Measurements from ENCODE around the gene RNU6-8. TPM values are rescaled to one million over a fixed set of nuclear protein-coding genes. Genes with fewer than 3 reads are reported as not detected.

Gene RNU6-8
- polyA plus RNA-seq, 6 donors from 2014 or later: not detected

GRCh38 chr14:32169191-32169590, 33.9 kb downstream of the RNU6-8 start:
- no peak overlapping the region for H3K27ac Mint-ChIP-seq

DNA sequence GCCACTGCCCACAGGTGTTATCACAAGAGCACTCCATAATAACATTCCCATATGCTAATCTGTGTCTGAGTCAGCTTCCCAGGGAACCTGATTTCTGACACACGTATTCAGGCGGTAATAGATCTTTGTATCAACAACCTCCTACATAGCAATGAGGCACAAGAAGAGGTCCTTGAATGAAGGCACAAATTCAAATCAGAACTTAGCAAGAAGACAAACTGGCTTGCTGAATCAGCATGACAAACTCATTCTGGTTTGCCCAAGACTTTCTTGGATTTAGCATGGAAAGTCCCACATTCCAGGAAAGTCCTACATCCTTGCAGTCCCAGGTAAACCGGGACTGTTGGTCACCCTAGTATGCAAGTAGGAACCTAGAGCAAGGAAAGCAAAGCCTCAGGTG, 35.2 kb downstream of the RNU6-8 start:
- peak overlapping the region in 1 of 6 donors; percentile 68 for H3K27ac Mint-ChIP-seq
- H3K9me3 Mint-ChIP-seq: peaks cover 0 to 1% (median 0%) of the 10 kb centered on the region in 7 donors
- no peak overlapping the region for H3K4me3 Mint-ChIP-seq
- DNase-seq (no peak), ATAC-seq (ENCODE audit: low read depth in 2 of 2) (no peak)
- peaks cover 0 to 6% (median 0%) of the 10 kb centered on the region in 3 donors for H3K27me3 Mint-ChIP-seq
- peaks cover 6 to 20% (median 15%) of the 10 kb centered on the region in 3 donors for H3K4me1 Mint-ChIP-seq
- H3K36me3 Mint-ChIP-seq: peaks cover 0 to 3% of the 10 kb centered on the region in 2 donors

More at GRCh38 chr14:32169191-32169590, 33.9 kb downstream of the RNU6-8 start:
- H3K4me1 Mint-ChIP-seq: peaks cover 6 to 20% (median 15%) of the 10 kb centered on the region in 3 donors
- no peak overlapping the region for H3K4me3 Mint-ChIP-seq
- DNase-seq (no peak), ATAC-seq (ENCODE audit: low read depth in 2 of 2) (no peak)
- H3K27me3 Mint-ChIP-seq: peaks cover 0 to 6% (median 0%) of the 10 kb centered on the region in 3 donors
- H3K36me3 Mint-ChIP-seq: peaks cover 0 to 3% of the 10 kb centered on the region in 2 donors
- H3K9me3 Mint-ChIP-seq: no peaks in the 10 kb centered on the region

GRCh38 chr14:32166924-32167323, 36.1 kb downstream of the RNU6-8 start:
- ATAC-seq (ENCODE audit: low read depth in 2 of 2) (no peak), DNase-seq (no peak)
- peaks cover 0 to 6% (median 0%) of the 10 kb centered on the region in 7 donors for H3K9me3 Mint-ChIP-seq
- H3K36me3 Mint-ChIP-seq: peaks cover 0 to 3% of the 10 kb centered on the region in 2 donors
- no peak overlapping the region for H3K27ac Mint-ChIP-seq
- H3K27me3 Mint-ChIP-seq: peaks cover 0 to 6% (median 0%) of the 10 kb centered on the region in 3 donors
- no peak overlapping the region for H3K4me3 Mint-ChIP-seq
- H3K4me1 Mint-ChIP-seq: peaks cover 6 to 20% (median 15%) of the 10 kb centered on the region in 3 donors

- peaks cover 0 to 6% (median 0%) of the 10 kb centered on the region in 3 donors for H3K27me3 Mint-ChIP-seq
- H3K4me3 Mint-ChIP-seq: peak overlapping the region in 1 of 8 donors; percentile 40
- peaks cover 0 to 3% of the 10 kb centered on the region in 2 donors for H3K36me3 Mint-ChIP-seq
- H3K9me3 Mint-ChIP-seq: peaks cover 0 to 10% (median 1%) of the 10 kb centered on the region in 7 donors
- no peak overlapping the region for H3K27ac Mint-ChIP-seq
- DNase-seq (peak; percentile 4), ATAC-seq (ENCODE audit: low read depth in 2 of 2) (peak; percentile 37 to 59)
- H3K4me1 Mint-ChIP-seq: peaks cover 6 to 20% (median 15%) of the 10 kb centered on the region in 3 donors
Measured at GRCh38 chr14:32166029-32166428, 37.0 kb downstream of the RNU6-8 start.

Other genes starting within 250 kb of the RNU6-8 start
- gene ARHGAP5, start 126.0 kb downstream of the RNU6-8 start, polyA plus RNA-seq (ENCODE audit: low read depth in 6 of 6): 10 to 100 TPM; 15.4 to 46.6 (median 39.4) TPM
- not detected for gene RNU6-7, start 1.2 kb downstream of the RNU6-8 start, polyA plus RNA-seq (ENCODE audit: low read depth in 6 of 6)
- gene AKAP6, start 126.0 kb upstream of the RNU6-8 start, polyA plus RNA-seq (ENCODE audit: low read depth in 6 of 6): 10 to 100 TPM in 1 of 6 donors, 1 to 10 TPM in 5; 1.6 to 12.4 (median 6.5) TPM

All from naive B cell (primary cell).